Spinal cord (tissue), 10 donors: ENCODE results near the gene FAM117B. TPM values are rescaled to one million over a fixed set of nuclear protein-coding genes. Genes with fewer than 3 reads are reported as not detected.

ENCODE experiments used
- DNase-seq, 6 donors: peaks; one replicate each; pipeline versions ENCODE4 v3.0.0 to v3.0.0-alpha.2; 2013 to 2015; ENCODE audit warnings: low spot score in 6 of 6, low read depth in 4 of 6
- H3K27ac ChIP-seq: one replicate; pipeline ENCODE4 v1.5.1; 2013; ENCODE audit warnings: low read depth, low read length, control low read depth
- H3K27me3 ChIP-seq: one replicate; pipeline ENCODE4 v1.6.1; 2013; ENCODE audit warnings: low read length; ENCODE audit not compliant: control insufficient read depth, insufficient read depth
- H3K36me3 ChIP-seq: one replicate; pipeline ENCODE4 v1.6.1; 2013; ENCODE audit warnings: low read length; ENCODE audit not compliant: control insufficient read depth, insufficient read depth
- H3K4me1 ChIP-seq: one replicate; pipeline ENCODE4 v1.6.1; 2013; ENCODE audit warnings: low read length; ENCODE audit not compliant: control insufficient read depth, insufficient read depth
- H3K4me3 ChIP-seq: one replicate; pipeline ENCODE4 v1.5.1; 2013; ENCODE audit warnings: low read depth, low read length, control low read depth
- H3K9me3 ChIP-seq: one replicate; pipeline ENCODE4 v1.6.1; 2013; ENCODE audit warnings: low read length; ENCODE audit not compliant: control insufficient read depth, insufficient read depth
- WGBS: methylation state at CpG from one replicate; pipeline ENCODE4 v1.1.5; 2013; ENCODE audit warnings: missing lambda C conversion rate; ENCODE audit not compliant: insufficient coverage; 5-methylcytosine and 5-hydroxymethylcytosine counted together
- polyA plus RNA-seq, 2 donors: library from polyadenylated mRNA; unstranded; fragments of 120-200 nt; gene quantifications; one replicate each; pipeline ENCODE4 v1.2.1, GENCODE V29; 2013; ENCODE audit not compliant: insufficient read length in 2 of 2
- total RNA-seq, 2 donors: library from RNA; depleted of rRNA in 1 of 2; stranded (reverse); fragments of 120-200 nt in 1 of 2; fragments of >200 nt in 1 of 2; gene quantifications; one replicate each; pipeline versions ENCODE4 v1.2.3 to v1.2.4, GENCODE V29; 2013 to 2014
- donor health status: healthy.

FAM117B gene
- total and polyA plus RNA-seq, 4 donors: 11.3 to 28.4 (median 23.3) TPM

- H3K27ac ChIP-seq: no peak overlapping the region
- H3K27me3 ChIP-seq: no peaks in the 10 kb centered on the region
- H3K4me3 ChIP-seq: no peak overlapping the region
- WGBS: no CpG with 5 or more reads among the region's 2 CpGs
- H3K9me3 ChIP-seq: no peaks in the 10 kb centered on the region
- no peak for DNase-seq
- H3K36me3 ChIP-seq: no peaks in the 10 kb centered on the region
- no peaks in the 10 kb centered on the region for H3K4me1 ChIP-seq
Observed at GRCh38 chr2:202749477-202749876, 114.7 kb downstream of the FAM117B start.

GRCh38 chr2:202750763-202751427 lies 116.1 kb downstream of the FAM117B start:
- Histone ChIP-seq H3K4me1 (no peaks in the 10 kb centered on the region), H3K9me3 (no peaks in the 10 kb centered on the region), H3K36me3 (no peaks in the 10 kb centered on the region), H3K27ac (no peak overlapping the region), H3K27me3 (no peaks in the 10 kb centered on the region), H3K4me3 (no peak overlapping the region)
- WGBS: 86% methylated on average over 1 of the region's 3 CpGs
- DNase-seq: no peak

- Histone ChIP-seq H3K4me3 (no peak overlapping the region), H3K27me3 (no peaks in the 10 kb centered on the region), H3K36me3 (peaks cover 2% of the 10 kb centered on the region), H3K27ac (no peak overlapping the region), H3K4me1 (no peaks in the 10 kb centered on the region), H3K9me3 (no peaks in the 10 kb centered on the region)
- DNase-seq: no peak
- no CpG with 5 or more reads among the region's 2 CpGs for WGBS
Observed at GRCh38 chr2:202752071-202752470, 117.3 kb downstream of the FAM117B start.

- H3K4me3 ChIP-seq: no peak overlapping the region
- DNase-seq: no peak
Observed at GRCh38 chr2:202754936-202755335, 120.2 kb downstream of the FAM117B start.

GRCh38 chr2:202756598-202756997 lies 121.8 kb downstream of the FAM117B start:
- H3K9me3 ChIP-seq: no peaks in the 10 kb centered on the region
- H3K27ac ChIP-seq: no peak overlapping the region
- no peaks in the 10 kb centered on the region for H3K27me3 ChIP-seq
- H3K4me3 ChIP-seq: no peak overlapping the region
- DNase-seq: no peak
- peaks cover 18% of the 10 kb centered on the region for H3K36me3 ChIP-seq
- H3K4me1 ChIP-seq: no peaks in the 10 kb centered on the region
- no CpG with 5 or more reads among the region's 3 CpGs for WGBS

More at GRCh38 chr2:202754936-202755335, 120.2 kb downstream of the FAM117B start:
- 60% methylated on average over 1 of the region's 6 CpGs for WGBS
- no peaks in the 10 kb centered on the region for H3K27me3 ChIP-seq
- H3K36me3 ChIP-seq: peaks cover 11% of the 10 kb centered on the region
- no peaks in the 10 kb centered on the region for H3K9me3 ChIP-seq
- H3K4me1 ChIP-seq: no peaks in the 10 kb centered on the region
- H3K27ac ChIP-seq: no peak overlapping the region

GRCh38 chr2:202757339-202757738 lies 122.6 kb downstream of the FAM117B start:
- no peak for DNase-seq
- Histone ChIP-seq H3K4me1 (no peaks in the 10 kb centered on the region), H3K27ac (no peak overlapping the region), H3K36me3 (peaks cover 18% of the 10 kb centered on the region), H3K27me3 (no peaks in the 10 kb centered on the region), H3K9me3 (no peaks in the 10 kb centered on the region), H3K4me3 (no peak overlapping the region)
- WGBS: 83% methylated on average over 1 of the region's 5 CpGs

- no peak for DNase-seq
- Histone ChIP-seq H3K27ac (no peak overlapping the region), H3K36me3 (peaks cover 18% of the 10 kb centered on the region), H3K9me3 (no peaks in the 10 kb centered on the region), H3K4me3 (no peak overlapping the region), H3K27me3 (no peaks in the 10 kb centered on the region), H3K4me1 (no peaks in the 10 kb centered on the region)
- WGBS: no CpG with 5 or more reads among the region's 4 CpGs
Observed at GRCh38 chr2:202758128-202758527, 123.4 kb downstream of the FAM117B start.

GRCh38 chr2:202758604-202759003 lies 123.8 kb downstream of the FAM117B start:
- no peaks in the 10 kb centered on the region for H3K9me3 ChIP-seq
- no peak for DNase-seq
- H3K4me3 ChIP-seq: no peak overlapping the region
- H3K27me3 ChIP-seq: no peaks in the 10 kb centered on the region
- no peak overlapping the region for H3K27ac ChIP-seq
- no peaks in the 10 kb centered on the region for H3K4me1 ChIP-seq
- H3K36me3 ChIP-seq: peaks cover 18% of the 10 kb centered on the region
- WGBS: 100% methylated on average over 2 of the region's 2 CpGs

GRCh38 chr2:202760848-202761247 lies 126.1 kb downstream of the FAM117B start:
- Histone ChIP-seq H3K4me3 (no peak overlapping the region), H3K4me1 (no peaks in the 10 kb centered on the region), H3K27me3 (no peaks in the 10 kb centered on the region), H3K36me3 (peaks cover 22% of the 10 kb centered on the region), H3K27ac (no peak overlapping the region), H3K9me3 (no peaks in the 10 kb centered on the region)
- 100% methylated on average over 1 of the region's 2 CpGs for WGBS
- DNase-seq: no peak

GRCh38 chr2:202762556-202762955 lies 127.8 kb downstream of the FAM117B start:
- no peaks in the 10 kb centered on the region for H3K4me1 ChIP-seq
- H3K9me3 ChIP-seq: no peaks in the 10 kb centered on the region
- WGBS: 64% methylated on average over 1 of the region's 4 CpGs
- no peak overlapping the region for H3K4me3 ChIP-seq
- no peak for DNase-seq
- no peak overlapping the region for H3K27ac ChIP-seq
- H3K27me3 ChIP-seq: no peaks in the 10 kb centered on the region
- peaks cover 19% of the 10 kb centered on the region for H3K36me3 ChIP-seq
